HCT116 (cell line): Measurements from ENCODE around the gene KIAA2012. TPM values are rescaled to one million over a fixed set of nuclear protein-coding genes. Genes with fewer than 3 reads are reported as not detected.

ENCODE experiments used
- ATAC-seq: fragments of 200-7000 bp; cut with Tn5 transposase; 2 replicates; pipeline ENCODE4 v1.9.1; 2020; ENCODE audit warnings: mild to moderate bottlenecking, moderate library complexity
- BruUV-seq: library from RNA; stranded (reverse); fragments of 400-500 nt; replicated peaks from 2 replicates; lab custom pipeline; 2021; lab: Mats Ljungman, UMichigan
- CTCF ChIA-PET: fragments of 300-600 bp; sonication (Branson Sonifier 250); formaldehyde crosslinking; loops from one replicate; lab custom pipeline; 2021; ENCODE audit warnings: antibody characterized with exemption; lab: Charles Lee
- POLR2A ChIA-PET: fragments of 300-600, 350-600 bp; sonication (Branson Sonifier 250); formaldehyde crosslinking; loops from one replicate; lab custom pipeline; 2021; ENCODE audit warnings: antibody characterized with exemption; lab: Charles Lee
- RAD21 ChIA-PET, 2 experiments: fragments of 300-600 bp; sonication (Branson Sonifier 250); formaldehyde crosslinking; loops; one replicate each; lab custom pipeline; 2023; ENCODE audit warnings: low total read pairs in 2 of 2; ENCODE audit not compliant: uncharacterized antibody in 2 of 2, unreplicated experiment in 2 of 2, low non-redundant PET in 1 of 2; lab: Charles Lee
- DNase-seq: peaks from one replicate; pipeline ENCODE4 v3.0.0-alpha.2; 2010; ENCODE audit warnings: low read depth, low spot score
- H2AFZ ChIP-seq: fragments of 200-600 bp; shearing (Covaris generic), sonication (generic); 2 replicates; pipeline ENCODE4 v1.6.1; 2017; ENCODE audit warnings: low read depth, mixed run types, mixed read lengths, antibody characterized with exemption, low read length; ENCODE audit not compliant: poor library complexity, severe bottlenecking
- H3K27ac ChIP-seq: 2 replicates; pipeline ENCODE4 v1.5.1; 2012; ENCODE audit warnings: low read depth, low read length
- H3K27me3 ChIP-seq: fragments of 200-600 bp; sonication (generic); 2 replicates; pipeline ENCODE4 v1.6.1; 2016; ENCODE audit warnings: mixed run types, low read length, mixed read lengths; ENCODE audit not compliant: insufficient read depth
- H3K36me3 ChIP-seq, 2 experiments: fragments of 200-500 bp in 1 of 2; fragments of 200-600 bp in 1 of 2; sonication (Bioruptor generic) in 1 of 2; sonication (generic) in 1 of 2; 2 replicates each; pipeline versions ENCODE4 v1.5.1 to v1.6.1; 2014 to 2016; ENCODE audit warnings: low read length in 2 of 2, inconsistent platforms in 1 of 2, mixed read lengths in 1 of 2, mixed run types in 1 of 2; ENCODE audit not compliant: insufficient read depth in 2 of 2, control insufficient read depth in 1 of 2
- H3K4me1 ChIP-seq, 2 experiments: fragments of 200-600 bp in 1 of 2; sonication (generic) in 1 of 2; 2 replicates each; pipeline versions ENCODE4 v1.5.1 to v1.6.1; 2012 to 2017; ENCODE audit warnings: low read length in 2 of 2, inconsistent platforms in 1 of 2, mild to moderate bottlenecking in 1 of 2, mixed read lengths in 1 of 2, mixed run types in 1 of 2, moderate library complexity in 1 of 2; ENCODE audit not compliant: insufficient read depth in 2 of 2, control insufficient read depth in 1 of 2
- H3K4me2 ChIP-seq: fragments of 200-600 bp; sonication (generic); 2 replicates; pipeline ENCODE4 v1.6.1; 2017; ENCODE audit warnings: mixed run types, low read length, mixed read lengths
- H3K4me3 ChIP-seq, 2 experiments: fragments of 200-600 bp in 1 of 2; sonication (generic) in 1 of 2; replicated peaks in 1 of 2; 2 replicates each; pipeline ENCODE4 v1.5.1; 2011 to 2016; ENCODE audit warnings: low read length in 2 of 2, control low read depth in 1 of 2, low read depth in 1 of 2, mild to moderate bottlenecking in 1 of 2, mixed read lengths in 1 of 2, mixed run types in 1 of 2
- H3K79me2 ChIP-seq: fragments of 200-600 bp; sonication (generic); 2 replicates; pipeline ENCODE4 v1.6.1; 2017; ENCODE audit warnings: mild to moderate bottlenecking, mixed run types, low read length, moderate library complexity, mixed read lengths; ENCODE audit not compliant: insufficient read depth
- H3K9ac ChIP-seq: fragments of 200-600 bp; sonication (generic); 2 replicates; pipeline ENCODE4 v1.6.1; 2016; ENCODE audit warnings: low read length, mixed read lengths
- H3K9me2 ChIP-seq: fragments of 200-600 bp; sonication (generic), shearing (Covaris generic); 2 replicates; pipeline ENCODE4 v1.6.1; 2017; ENCODE audit warnings: mixed run types, mild to moderate bottlenecking, moderate library complexity; ENCODE audit not compliant: insufficient read depth
- H3K9me3 ChIP-seq, 2 experiments: fragments of 200-500 bp in 1 of 2; fragments of 200-600 bp in 1 of 2; sonication (Bioruptor generic) in 1 of 2; sonication (generic) in 1 of 2; 2 replicates each; pipeline ENCODE4 v1.6.1; 2014 to 2017; ENCODE audit warnings: low read length in 2 of 2, mixed read lengths in 2 of 2, inconsistent platforms in 1 of 2, low read depth in 1 of 2, mild to moderate bottlenecking in 1 of 2, mixed run types in 1 of 2, moderate library complexity in 1 of 2; ENCODE audit not compliant: control insufficient read depth in 1 of 2, insufficient read depth in 1 of 2
- H4K20me1 ChIP-seq: fragments of 200-600 bp; sonication (generic), shearing (Covaris generic); 2 replicates; pipeline ENCODE4 v1.6.1; 2017; ENCODE audit warnings: mixed run types, mild to moderate bottlenecking, moderate library complexity; ENCODE audit not compliant: insufficient read depth
- CBX3 ChIP-seq: IDR thresholded peaks from 2 replicates; pipeline ENCODE4 v1.6.1; 2012; ENCODE audit warnings: low read depth
- EZH2 ChIP-seq: fragments of 200-600 bp; sonication (generic); IDR thresholded peaks from 2 replicates; pipeline ENCODE4 v1.6.1; 2017; ENCODE audit warnings: antibody characterized with exemption, mixed run types
- JUND ChIP-seq: IDR thresholded peaks from 2 replicates; pipeline ENCODE4 v1.6.1; 2012
- YY1 ChIP-seq: IDR thresholded peaks from 2 replicates; pipeline ENCODE4 v1.6.1; 2011; ENCODE audit warnings: low read length, low read depth, moderate library complexity, mild to moderate bottlenecking; ENCODE audit not compliant: insufficient replicate concordance; ENCODE audit errors: extremely low read depth
- ZFX ChIP-seq: fragments of 450-650 bp; IDR thresholded peaks from 2 replicates; pipeline ENCODE4 v1.6.1; 2017
- ZNF274 ChIP-seq: fragments of 200-500 bp; sonication (Bioruptor generic); IDR thresholded peaks from 2 replicates; pipeline ENCODE4 v1.6.1; 2014; ENCODE audit warnings: mild to moderate bottlenecking, low read depth, low read length, inconsistent platforms
- intact Hi-C: fragments of 100-400 bp; cut with micrococcal nuclease; formaldehyde crosslinking; loops from 2 replicates; pipeline ENCODE4 v1.10.0; 2022
- total RNA-seq: library from RNA; stranded (reverse); gene quantifications from one replicate; pipeline ENCODE4 v1.2.1, GENCODE V29; 2021; ENCODE audit not compliant: unreplicated experiment
- TF ChIP-seq, protein P1 (sequence below): IDR thresholded peaks from 2 replicates; pipeline ENCODE4 v1.6.1; 2012; ENCODE audit warnings: low read depth
- TF ChIP-seq, protein P2 (sequence below): IDR thresholded peaks from 2 replicates; pipeline ENCODE4 v1.6.1; 2012
- TF ChIP-seq, protein P3 (sequence below), 3 experiments: fragments of 200-600 bp in 1 of 3; sonication (generic) in 1 of 3; IDR thresholded peaks in 2 of 3; conservative IDR thresholded peaks in 1 of 3; 2 replicates each; pipeline ENCODE4 v1.5.1; 2012 to 2017; ENCODE audit warnings: low read depth in 2 of 3, low read length in 2 of 3, antibody characterized with exemption in 1 of 3, borderline replicate concordance in 1 of 3, control low read depth in 1 of 3, mild to moderate bottlenecking in 1 of 3, mixed read lengths in 1 of 3, mixed run types in 1 of 3, moderate library complexity in 1 of 3; ENCODE audit not compliant: insufficient read depth in 1 of 3

KIAA2012 gene
- total RNA-seq, 1 experiment from 2014 or later, result not detected

DNA sequence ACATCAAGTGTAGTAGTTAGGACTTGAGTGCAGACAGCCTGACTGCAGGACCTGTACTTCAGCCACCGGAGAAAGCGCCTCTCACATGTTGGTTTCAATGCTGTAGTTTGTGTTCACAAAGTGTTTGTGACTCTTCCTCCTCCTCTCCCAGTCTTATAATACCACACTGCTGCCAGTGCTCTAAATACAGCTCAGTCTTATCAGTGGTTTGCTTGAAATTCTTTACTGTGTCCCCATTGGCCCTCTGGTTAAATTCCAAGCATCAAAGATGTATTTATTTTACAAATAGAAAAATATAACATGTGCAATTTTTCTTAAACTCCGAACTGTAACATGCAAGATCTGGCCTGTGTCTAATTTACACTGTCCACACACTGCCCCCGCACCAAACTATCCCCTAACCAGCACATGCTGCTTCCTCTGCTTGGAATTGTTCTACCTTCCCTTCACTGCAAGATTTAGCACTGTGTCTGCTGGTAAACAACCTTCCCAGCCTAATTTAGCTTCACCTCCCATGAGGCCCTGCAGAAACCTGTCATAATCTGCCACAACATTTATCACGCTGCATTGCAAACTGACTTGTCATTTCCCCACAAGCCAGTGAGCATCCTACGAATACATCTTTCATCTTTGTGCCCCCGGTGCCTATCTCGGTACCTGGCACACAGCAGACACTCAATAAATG, 88.2 kb downstream of the KIAA2012 start (continued):
- TF ChIP-seq, protein P1, sequence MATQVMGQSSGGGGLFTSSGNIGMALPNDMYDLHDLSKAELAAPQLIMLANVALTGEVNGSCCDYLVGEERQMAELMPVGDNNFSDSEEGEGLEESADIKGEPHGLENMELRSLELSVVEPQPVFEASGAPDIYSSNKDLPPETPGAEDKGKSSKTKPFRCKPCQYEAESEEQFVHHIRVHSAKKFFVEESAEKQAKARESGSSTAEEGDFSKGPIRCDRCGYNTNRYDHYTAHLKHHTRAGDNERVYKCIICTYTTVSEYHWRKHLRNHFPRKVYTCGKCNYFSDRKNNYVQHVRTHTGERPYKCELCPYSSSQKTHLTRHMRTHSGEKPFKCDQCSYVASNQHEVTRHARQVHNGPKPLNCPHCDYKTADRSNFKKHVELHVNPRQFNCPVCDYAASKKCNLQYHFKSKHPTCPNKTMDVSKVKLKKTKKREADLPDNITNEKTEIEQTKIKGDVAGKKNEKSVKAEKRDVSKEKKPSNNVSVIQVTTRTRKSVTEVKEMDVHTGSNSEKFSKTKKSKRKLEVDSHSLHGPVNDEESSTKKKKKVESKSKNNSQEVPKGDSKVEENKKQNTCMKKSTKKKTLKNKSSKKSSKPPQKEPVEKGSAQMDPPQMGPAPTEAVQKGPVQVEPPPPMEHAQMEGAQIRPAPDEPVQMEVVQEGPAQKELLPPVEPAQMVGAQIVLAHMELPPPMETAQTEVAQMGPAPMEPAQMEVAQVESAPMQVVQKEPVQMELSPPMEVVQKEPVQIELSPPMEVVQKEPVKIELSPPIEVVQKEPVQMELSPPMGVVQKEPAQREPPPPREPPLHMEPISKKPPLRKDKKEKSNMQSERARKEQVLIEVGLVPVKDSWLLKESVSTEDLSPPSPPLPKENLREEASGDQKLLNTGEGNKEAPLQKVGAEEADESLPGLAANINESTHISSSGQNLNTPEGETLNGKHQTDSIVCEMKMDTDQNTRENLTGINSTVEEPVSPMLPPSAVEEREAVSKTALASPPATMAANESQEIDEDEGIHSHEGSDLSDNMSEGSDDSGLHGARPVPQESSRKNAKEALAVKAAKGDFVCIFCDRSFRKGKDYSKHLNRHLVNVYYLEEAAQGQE, result no peak
- TF ChIP-seq ZNF274 (no peak), ZFX (no peak), CBX3 (no peak)
- TF ChIP-seq, protein P2, sequence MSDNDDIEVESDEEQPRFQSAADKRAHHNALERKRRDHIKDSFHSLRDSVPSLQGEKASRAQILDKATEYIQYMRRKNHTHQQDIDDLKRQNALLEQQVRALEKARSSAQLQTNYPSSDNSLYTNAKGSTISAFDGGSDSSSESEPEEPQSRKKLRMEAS, result no peak
- TF ChIP-seq, protein P3, sequence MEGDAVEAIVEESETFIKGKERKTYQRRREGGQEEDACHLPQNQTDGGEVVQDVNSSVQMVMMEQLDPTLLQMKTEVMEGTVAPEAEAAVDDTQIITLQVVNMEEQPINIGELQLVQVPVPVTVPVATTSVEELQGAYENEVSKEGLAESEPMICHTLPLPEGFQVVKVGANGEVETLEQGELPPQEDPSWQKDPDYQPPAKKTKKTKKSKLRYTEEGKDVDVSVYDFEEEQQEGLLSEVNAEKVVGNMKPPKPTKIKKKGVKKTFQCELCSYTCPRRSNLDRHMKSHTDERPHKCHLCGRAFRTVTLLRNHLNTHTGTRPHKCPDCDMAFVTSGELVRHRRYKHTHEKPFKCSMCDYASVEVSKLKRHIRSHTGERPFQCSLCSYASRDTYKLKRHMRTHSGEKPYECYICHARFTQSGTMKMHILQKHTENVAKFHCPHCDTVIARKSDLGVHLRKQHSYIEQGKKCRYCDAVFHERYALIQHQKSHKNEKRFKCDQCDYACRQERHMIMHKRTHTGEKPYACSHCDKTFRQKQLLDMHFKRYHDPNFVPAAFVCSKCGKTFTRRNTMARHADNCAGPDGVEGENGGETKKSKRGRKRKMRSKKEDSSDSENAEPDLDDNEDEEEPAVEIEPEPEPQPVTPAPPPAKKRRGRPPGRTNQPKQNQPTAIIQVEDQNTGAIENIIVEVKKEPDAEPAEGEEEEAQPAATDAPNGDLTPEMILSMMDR (IDR thresholded peaks at IDR 0.05 in 2 of 3, conservative IDR thresholded peaks at IDR 0.05 in 1 of 3; ENCODE audit: borderline replicate concordance in 1 of 3, insufficient read depth in 1 of 3, low read depth in 2 of 3, low read length in 2 of 3), result no peak

DNA sequence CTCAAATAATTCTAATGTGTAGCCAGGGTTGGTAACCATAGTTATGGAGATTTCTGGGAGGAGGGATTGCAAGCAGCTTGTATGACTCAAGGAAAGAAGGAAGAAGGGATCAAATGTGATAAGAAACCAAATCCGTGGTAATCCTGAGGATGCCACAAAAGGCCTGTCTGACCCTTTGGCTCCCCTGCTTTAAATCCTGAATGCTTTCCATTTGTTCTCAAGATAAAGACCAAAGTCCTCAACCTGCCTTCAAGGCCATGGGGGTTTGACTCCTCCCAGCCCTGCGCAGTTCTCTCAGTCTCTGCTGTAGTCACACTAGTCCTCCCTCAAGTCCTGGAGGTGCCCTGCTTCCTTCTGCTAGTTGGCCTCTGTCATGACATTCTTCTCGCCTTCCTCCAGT, 91.4 kb downstream of the KIAA2012 start:
- TF ChIP-seq EZH2 (no peak), YY1 (no peak), JUND (no peak)

More for the DNA sequence above, 91.4 kb downstream of the KIAA2012 start:
- intact Hi-C loops, result no loop called here
- Histone ChIP-seq H3K36me3 (no peaks in the 10 kb centered on the region), H3K9ac (no peak overlapping the region), H3K4me3 (no peak overlapping the region), H3K27me3 (no peaks in the 10 kb centered on the region), H3K9me2 (no peaks in the 10 kb centered on the region), H3K4me2 (no peak overlapping the region), H3K27ac (no peak overlapping the region), H3K79me2 (no peaks in the 10 kb centered on the region), H2AFZ (no peak overlapping the region), H3K9me3 (no peaks in the 10 kb centered on the region), H4K20me1 (no peaks in the 10 kb centered on the region), H3K4me1 (peaks cover 0 to 6% of the 10 kb centered on the region in 2 experiments; a peak in 1 of 4 replicates)
- ChIA-PET POLR2A (no interaction called here), CTCF (interaction anchor here (0.7 kb wide), 1 partner anchor 14 kb away, joined by 3 read pairs; no protein-coding TSS in a partner anchor), RAD21 (no interaction called here)
- DNase-seq, result no peak
- BruUV-seq, result no TSS peak
- ATAC-seq, result no peak
